HepG2 (cell line): ENCODE data around the gene PPDPF. TPM values are rescaled to one million over a fixed set of nuclear protein-coding genes. Genes with fewer than 3 reads are reported as not detected.

Experiments
- ATAC-seq: fragments of 200-7000 bp; cut with Tn5 transposase; 3 replicates; pipeline ENCODE4 v1.9.1; 2020; ENCODE audit warnings: mild to moderate bottlenecking, moderate library complexity
- BruUV-seq: library from RNA; stranded (reverse); fragments of 400-500 nt; replicated peaks from 2 replicates; lab custom pipeline; 2021; lab: Mats Ljungman, UMichigan
- CTCF ChIA-PET: fragments of 300-600 bp; formaldehyde crosslinking; extraction: SDS; loops from one replicate; lab custom pipeline; 2021; ENCODE audit warnings: low total read pairs, inconsistent platforms, low intra/inter-chr PET ratio; lab: Yijun Ruan, JAX
- POLR2A ChIA-PET: fragments of 350-600 bp; sonication (Branson Sonifier 250); formaldehyde crosslinking; loops from one replicate; lab custom pipeline; 2020; ENCODE audit warnings: antibody characterized with exemption, inconsistent platforms; lab: Yijun Ruan, JAX
- DNase-seq: peaks from one replicate; pipeline ENCODE4 v3.0.0-alpha.2; 2015; ENCODE audit warnings: low spot score
- FAIRE-seq: peaks from 3 replicates; lab custom pipeline; 2011; peaks lifted over from hg19 to GRCh38; lab: Jason Lieb, UNC
- H2AFZ ChIP-seq: one replicate; pipeline ENCODE4 v1.6.1; 2011; ENCODE audit warnings: low read length, inconsistent platforms
- H3K27ac ChIP-seq: fragments of 300-600 bp; 3 replicates; pipeline ENCODE4 v1.8.0; 2011; ENCODE audit warnings: mixed run types, mild to moderate bottlenecking, mixed read lengths, low read length, inconsistent platforms; ENCODE audit not compliant: insufficient read depth; ENCODE audit errors: extremely low read length
- H3K27me3 ChIP-seq, 2 experiments: fragments of 200-600 bp in 1 of 2; 2 replicates in 1 of 2; 3 replicates in 1 of 2; pipeline versions ENCODE4 v1.6.0 to v1.8.0; 2011; ENCODE audit warnings: low read length in 2 of 2, mild to moderate bottlenecking in 2 of 2, moderate library complexity in 2 of 2, inconsistent platforms in 1 of 2; ENCODE audit not compliant: insufficient read depth in 2 of 2, control insufficient read depth in 1 of 2
- H3K36me3 ChIP-seq, 2 experiments: fragments of 200-600 bp in 1 of 2; replicated peaks in 1 of 2; 2 replicates in 1 of 2; 3 replicates in 1 of 2; pipeline versions ENCODE4 v1.5.1 to v1.8.0; 2011; ENCODE audit warnings: low read length in 2 of 2, inconsistent platforms in 1 of 2; ENCODE audit not compliant: insufficient read depth in 2 of 2, control insufficient read depth in 1 of 2
- H3K4me1 ChIP-seq: 2 replicates; pipeline ENCODE4 v1.5.1; 2012; ENCODE audit warnings: low read length, inconsistent platforms; ENCODE audit not compliant: insufficient read depth
- H3K4me2 ChIP-seq: 2 replicates; pipeline ENCODE4 v1.6.0; 2011; ENCODE audit warnings: low read depth, low read length, inconsistent platforms
- H3K4me3 ChIP-seq, 3 experiments: fragments of 200-600 bp in 1 of 3; sonication (generic), shearing (Covaris generic) in 1 of 3; replicated peaks in 1 of 3; 2 replicates each; pipeline ENCODE4 v1.5.1; 2011 to 2016; ENCODE audit warnings: low read length in 3 of 3, inconsistent platforms in 2 of 3, low read depth in 2 of 3, mild to moderate bottlenecking in 2 of 3, control low read depth in 1 of 3, mixed read lengths in 1 of 3; ENCODE audit not compliant: insufficient read depth in 1 of 3
- H3K79me2 ChIP-seq: one replicate; pipeline ENCODE4 v1.6.1; 2011; ENCODE audit warnings: low read length, inconsistent platforms; ENCODE audit not compliant: insufficient read depth
- H3K9ac ChIP-seq: 2 replicates; pipeline ENCODE4 v1.6.0; 2011; ENCODE audit warnings: mild to moderate bottlenecking, low read depth, low read length, inconsistent platforms; ENCODE audit not compliant: insufficient read depth
- H3K9me3 ChIP-seq: 2 replicates; pipeline ENCODE4 v1.5.1; 2012; ENCODE audit warnings: mild to moderate bottlenecking, low read length
- H4K20me1 ChIP-seq: 2 replicates; pipeline ENCODE4 v1.6.0; 2011; ENCODE audit warnings: inconsistent platforms, mild to moderate bottlenecking, low read length, moderate library complexity; ENCODE audit not compliant: insufficient read depth
- MTA1 ChIP-seq: sonication (generic); formaldehyde crosslinking; IDR thresholded peaks from 2 replicates; pipeline ENCODE4 v1.4.0; 2020; ENCODE audit warnings: missing genetic modification reagents, mild to moderate bottlenecking, borderline replicate concordance
- ZNF12 ChIP-seq: sonication (generic); formaldehyde crosslinking; IDR thresholded peaks from 2 replicates; pipeline ENCODE4 v1.5.0; 2020; ENCODE audit warnings: missing genetic modification reagents
- WGBS: methylation state at CpG from one replicate; pipeline ENCODE4 v1.1.6; 2017; ENCODE audit warnings: low lambda C conversion rate; 5-methylcytosine and 5-hydroxymethylcytosine counted together
- in situ Hi-C: cut with HindIII; loops from 2 replicates; pipeline ENCODE4 v1.10.0; 2017; ENCODE audit warnings: low pct_unique_long_range_greater_than_20kb; ENCODE audit not compliant: extremely low pct_ligation_motif_present
- intact Hi-C: fragments of 100-400 bp; cut with micrococcal nuclease; formaldehyde crosslinking; loops from one replicate; pipeline ENCODE4 v1.10.0; 2022; ENCODE audit not compliant: unreplicated experiment
- polyA plus RNA-seq, 8 experiments: library from polyadenylated mRNA; depleted of rRNA in 3 of 8; stranded (reverse) in 7 of 8; unstranded in 1 of 8; fragments of >200 nt; fragmentation: Illumina TruSeq in 4 of 8; extraction: Trizol in 4 of 8; gene quantifications; 2 replicates each; pipeline versions ENCODE4 v1.2.1 to v1.2.3, GENCODE V29; 2011 to 2016; ENCODE audit warnings: low read depth in 4 of 8, missing spikeins in 1 of 8, mixed read lengths in 1 of 8; ENCODE audit not compliant: insufficient read depth in 1 of 8
- total RNA-seq, 5 experiments: library from RNA; depleted of rRNA; stranded (reverse); fragments of >200 nt; fragmentation: Illumina TruSeq; extraction: Trizol; gene quantifications; 2 replicates each; pipeline ENCODE4 v1.2.3, GENCODE V29; 2016; ENCODE audit warnings: low read depth in 1 of 5
- TF ChIP-seq, protein P1 (sequence below): sonication (generic); formaldehyde crosslinking; IDR thresholded peaks from 2 replicates; pipeline ENCODE4 v1.5.0; 2020; ENCODE audit warnings: missing genetic modification reagents, mild to moderate bottlenecking, borderline replicate concordance
- TF ChIP-seq, protein P2 (sequence below): sonication (generic); formaldehyde crosslinking; IDR thresholded peaks from 2 replicates; pipeline ENCODE4 v1.5.1; 2020; ENCODE audit warnings: mild to moderate bottlenecking, missing genetic modification reagents, moderate library complexity

The PPDPF gene
- total and polyA plus RNA-seq, 2 of the 13 experiments (the other 11 are each of a cell fraction or from before 2014, with no cell fraction given): 1.8 to 7.0 TPM

DNA sequence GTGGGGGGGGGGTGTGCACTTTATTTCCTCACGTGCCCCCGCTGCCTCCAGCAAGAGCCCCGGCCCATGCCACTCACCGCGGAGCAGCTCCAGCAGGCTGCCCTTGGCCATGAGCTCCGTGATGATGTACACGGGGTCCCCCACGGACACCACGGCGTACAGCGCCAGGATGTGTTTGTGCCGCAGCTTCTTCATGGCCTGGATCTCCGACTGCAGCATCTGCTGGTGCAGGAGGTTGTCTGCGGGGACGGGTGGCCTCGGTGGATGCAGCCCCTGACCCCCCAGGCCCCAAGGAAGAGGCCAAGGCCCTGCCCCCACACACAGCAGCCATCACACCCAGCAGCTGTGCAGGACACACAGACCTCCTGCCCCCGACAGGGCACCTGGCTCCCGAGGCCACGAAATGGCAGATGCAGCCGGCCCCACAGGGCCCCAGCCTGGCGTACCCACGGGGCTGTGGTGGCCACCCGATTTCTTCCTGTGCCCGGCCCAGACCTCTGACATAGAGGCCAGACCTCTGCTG is 11.9 kb downstream of the PPDPF start:
- no peak overlapping the region for H3K27ac ChIP-seq
- DNase-seq (no peak), FAIRE-seq (no peak), ATAC-seq (no peak)
- no peaks in the 10 kb centered on the region for H3K36me3 ChIP-seq
- H3K4me2 ChIP-seq: no peak overlapping the region
- TF ChIP-seq, protein P1, sequence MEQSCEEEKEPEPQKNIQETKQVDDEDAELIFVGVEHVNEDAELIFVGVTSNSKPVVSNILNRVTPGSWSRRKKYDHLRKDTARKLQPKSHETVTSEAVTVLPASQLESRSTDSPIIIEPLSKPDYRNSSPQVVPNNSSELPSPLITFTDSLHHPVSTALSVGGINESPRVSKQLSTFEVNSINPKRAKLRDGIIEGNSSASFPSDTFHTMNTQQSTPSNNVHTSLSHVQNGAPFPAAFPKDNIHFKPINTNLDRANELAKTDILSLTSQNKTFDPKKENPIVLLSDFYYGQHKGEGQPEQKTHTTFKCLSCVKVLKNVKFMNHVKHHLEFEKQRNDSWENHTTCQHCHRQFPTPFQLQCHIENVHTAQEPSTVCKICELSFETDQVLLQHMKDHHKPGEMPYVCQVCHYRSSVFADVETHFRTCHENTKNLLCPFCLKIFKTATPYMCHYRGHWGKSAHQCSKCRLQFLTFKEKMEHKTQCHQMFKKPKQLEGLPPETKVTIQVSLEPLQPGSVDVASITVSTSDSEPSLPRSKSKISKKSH (CRISPR knock-in tag): 0 out of 2 replicates have a peak, but pooled peaks have one; percentile 26
- TF ChIP-seq, protein P2, sequence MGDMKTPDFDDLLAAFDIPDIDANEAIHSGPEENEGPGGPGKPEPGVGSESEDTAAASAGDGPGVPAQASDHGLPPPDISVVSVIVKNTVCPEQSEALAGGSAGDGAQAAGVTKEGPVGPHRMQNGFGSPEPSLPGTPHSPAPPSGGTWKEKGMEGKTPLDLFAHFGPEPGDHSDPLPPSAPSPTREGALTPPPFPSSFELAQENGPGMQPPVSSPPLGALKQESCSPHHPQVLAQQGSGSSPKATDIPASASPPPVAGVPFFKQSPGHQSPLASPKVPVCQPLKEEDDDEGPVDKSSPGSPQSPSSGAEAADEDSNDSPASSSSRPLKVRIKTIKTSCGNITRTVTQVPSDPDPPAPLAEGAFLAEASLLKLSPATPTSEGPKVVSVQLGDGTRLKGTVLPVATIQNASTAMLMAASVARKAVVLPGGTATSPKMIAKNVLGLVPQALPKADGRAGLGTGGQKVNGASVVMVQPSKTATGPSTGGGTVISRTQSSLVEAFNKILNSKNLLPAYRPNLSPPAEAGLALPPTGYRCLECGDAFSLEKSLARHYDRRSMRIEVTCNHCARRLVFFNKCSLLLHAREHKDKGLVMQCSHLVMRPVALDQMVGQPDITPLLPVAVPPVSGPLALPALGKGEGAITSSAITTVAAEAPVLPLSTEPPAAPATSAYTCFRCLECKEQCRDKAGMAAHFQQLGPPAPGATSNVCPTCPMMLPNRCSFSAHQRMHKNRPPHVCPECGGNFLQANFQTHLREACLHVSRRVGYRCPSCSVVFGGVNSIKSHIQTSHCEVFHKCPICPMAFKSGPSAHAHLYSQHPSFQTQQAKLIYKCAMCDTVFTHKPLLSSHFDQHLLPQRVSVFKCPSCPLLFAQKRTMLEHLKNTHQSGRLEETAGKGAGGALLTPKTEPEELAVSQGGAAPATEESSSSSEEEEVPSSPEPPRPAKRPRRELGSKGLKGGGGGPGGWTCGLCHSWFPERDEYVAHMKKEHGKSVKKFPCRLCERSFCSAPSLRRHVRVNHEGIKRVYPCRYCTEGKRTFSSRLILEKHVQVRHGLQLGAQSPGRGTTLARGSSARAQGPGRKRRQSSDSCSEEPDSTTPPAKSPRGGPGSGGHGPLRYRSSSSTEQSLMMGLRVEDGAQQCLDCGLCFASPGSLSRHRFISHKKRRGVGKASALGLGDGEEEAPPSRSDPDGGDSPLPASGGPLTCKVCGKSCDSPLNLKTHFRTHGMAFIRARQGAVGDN (CRISPR knock-in tag): peak; percentile 18; the same call in 1 of the 2 replicates
- TF ChIP-seq ZNF12 (CRISPR knock-in tag) (no peak), MTA1 (CRISPR knock-in tag) (0 out of 2 replicates have a peak, but pooled peaks have one; percentile 14)
- intact Hi-C loops (loop anchor here (10.0 kb wide), 1 partner anchor 122 kb away; the partner anchor contains the start of genes RTEL1 and STMN3), in situ Hi-C loops (no loop called here)
- ChIA-PET POLR2A (no interaction called here), CTCF (no interaction called here)
- no peak overlapping the region for H3K4me3 ChIP-seq
- H3K9ac ChIP-seq: no peak overlapping the region
- peaks cover 4% of the 10 kb centered on the region; the same call in 1 of the 2 replicates for H4K20me1 ChIP-seq
- H3K9me3 ChIP-seq: no peaks in the 10 kb centered on the region
- H2AFZ ChIP-seq: no peak overlapping the region
- peaks cover 38 to 66% of the 10 kb centered on the region in 2 experiments for H3K27me3 ChIP-seq
- peaks cover 33% of the 10 kb centered on the region for H3K4me1 ChIP-seq
- WGBS: 52% methylated on average over 24 of the region's 24 CpGs
- no peaks in the 10 kb centered on the region for H3K79me2 ChIP-seq
- BruUV-seq: no TSS peak
